Brain microvascular endothelial cell (primary cell): Measurements from ENCODE around the gene PJVK.

Source experiments
- DNase-seq: peaks from one replicate; pipeline ENCODE4 v3.0.0-alpha.2; 2020
- H3K27ac ChIP-seq: fragments of 250-450 bp; sonication (Bioruptor Pico); 2 replicates; pipeline ENCODE4 v1.5.1; 2020; ENCODE audit warnings: mild to moderate bottlenecking, moderate library complexity
- H3K27me3 ChIP-seq: fragments of 250-450 bp; sonication (Bioruptor Pico); replicated peaks from 2 replicates; pipeline ENCODE4 v1.5.1; 2020; ENCODE audit warnings: mild to moderate bottlenecking
- H3K36me3 ChIP-seq: fragments of 250-450 bp; sonication (Bioruptor Pico); replicated peaks from 2 replicates; pipeline ENCODE4 v1.5.1; 2020; ENCODE audit warnings: mild to moderate bottlenecking
- H3K4me3 ChIP-seq: 2 replicates; pipeline ENCODE4 v1.5.1; 2011; ENCODE audit warnings: low read depth, mild to moderate bottlenecking, control low read depth, low read length, moderate library complexity
- CTCF ChIP-seq: IDR thresholded peaks from 2 replicates; pipeline ENCODE4 v1.5.1; 2011; ENCODE audit warnings: low read depth, mild to moderate bottlenecking, moderate library complexity, low read length, control low read depth, inconsistent platforms; ENCODE audit errors: missing control alignments
- in situ Hi-C: cut with HindIII; loops from 2 replicates; pipeline ENCODE4 v1.10.0; 2017; ENCODE audit warnings: low sequenced_read_pairs, low pct_ligation_motif_present

The PJVK gene

GRCh38 chr2:178450774-178451525, at the start of gene PJVK, which contains the start of gene PRKRA:
Gene PJVK, plus strand, starts transcription at chr2:178451378. Its CDS starts 2,032 bp downstream, at chr2:178453410.
Gene PRKRA, minus strand, starts transcription at chr2:178451175. Its CDS starts 145 bp downstream, at chr2:178451030.
- TF ChIP-seq CTCF = no peak
- DNase-seq = peak; percentile 93
- in situ Hi-C loops = no loop called here
- peaks cover 13% of the 10 kb centered on the region for H3K36me3 ChIP-seq
- H3K27ac ChIP-seq = peak within 1 kb of the TSS; percentile 95
- H3K27me3 ChIP-seq = no peaks in the 10 kb centered on the region
- H3K4me3 ChIP-seq = peak within 1 kb of the TSS; percentile 81

GRCh38 chr2:178401994-178402437, 49.2 kb upstream of the PJVK start:
- H3K27me3 ChIP-seq = no peaks in the 10 kb centered on the region
- no peak overlapping the region for H3K4me3 ChIP-seq
- no peak overlapping the region for H3K27ac ChIP-seq
- H3K36me3 ChIP-seq = no peaks in the 10 kb centered on the region
- TF ChIP-seq CTCF = no peak
- in situ Hi-C loops = loop anchor here (25.0 kb wide), 1 partner anchor 265 kb away; no protein-coding TSS in a partner anchor
- DNase-seq = no peak

- peak overlapping the region; percentile 25 for H3K27ac ChIP-seq
- no peak overlapping the region for H3K4me3 ChIP-seq
- no peaks in the 10 kb centered on the region for H3K36me3 ChIP-seq
- H3K27me3 ChIP-seq = no peaks in the 10 kb centered on the region
- TF ChIP-seq CTCF = no peak
- in situ Hi-C loops = loop anchor here (25.0 kb wide), 1 partner anchor 266 kb away; no protein-coding TSS in a partner anchor
- DNase-seq = no peak
These were observed 47.4 kb upstream of the PJVK start for GRCh38 chr2:178403671-178404306.

DNA sequence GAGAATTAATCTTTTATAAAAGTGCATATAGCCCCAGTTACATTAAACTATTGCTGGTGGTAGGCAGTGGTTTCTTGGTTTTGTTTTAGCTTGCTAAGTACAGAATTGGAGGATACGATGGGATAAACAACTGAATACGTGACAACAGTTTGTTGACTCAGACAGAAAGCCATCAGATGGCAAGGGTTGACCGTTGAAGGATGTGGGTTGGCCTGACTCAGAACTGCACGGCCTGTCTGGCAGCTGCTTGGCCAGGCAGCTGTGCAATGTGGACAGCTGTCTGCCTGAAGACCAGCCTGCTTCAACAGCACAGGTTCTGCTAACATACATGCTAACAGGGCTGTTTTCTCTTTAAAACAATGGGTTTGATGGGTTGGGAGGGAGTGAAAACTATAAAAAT, 46.8 kb upstream of the PJVK start:
- DNase-seq = peak; percentile 84
- TF ChIP-seq CTCF = no peak
- H3K27me3 ChIP-seq = no peaks in the 10 kb centered on the region
- in situ Hi-C loops = loop anchor here (25.0 kb wide), 1 partner anchor 267 kb away; no protein-coding TSS in a partner anchor
- H3K4me3 ChIP-seq = no peak overlapping the region
- peak overlapping the region; percentile 25 for H3K27ac ChIP-seq
- no peaks in the 10 kb centered on the region for H3K36me3 ChIP-seq

DNA sequence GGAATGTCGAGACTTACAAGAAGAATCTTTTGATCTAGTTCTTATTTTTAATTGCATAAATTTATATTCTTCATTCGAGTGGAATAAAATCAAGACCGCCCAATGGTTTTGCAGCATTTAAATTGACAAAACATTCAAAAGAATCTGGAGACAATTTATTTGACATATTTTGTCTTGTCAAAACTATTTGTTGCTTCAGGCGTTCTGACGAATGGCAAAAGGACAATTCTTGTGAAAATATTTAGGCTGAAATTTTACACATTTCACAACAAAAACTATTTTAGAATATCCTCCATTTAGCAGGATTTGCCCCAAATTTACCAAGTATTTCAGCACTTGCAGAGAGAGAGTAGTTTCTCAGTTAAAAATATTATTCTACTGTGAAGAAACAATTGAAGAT, 41.9 kb upstream of the PJVK start:
- no peak for DNase-seq
- in situ Hi-C loops = loop anchor here (25.0 kb wide), 1 partner anchor 272 kb away; no protein-coding TSS in a partner anchor
- H3K27ac ChIP-seq = no peak overlapping the region
- H3K27me3 ChIP-seq = no peaks in the 10 kb centered on the region
- no peak overlapping the region for H3K4me3 ChIP-seq
- no peak for TF ChIP-seq CTCF
- H3K36me3 ChIP-seq = no peaks in the 10 kb centered on the region
